Upper lobe of left lung (tissue), 6 donors: ENCODE results near the gene DLD. TPM values are rescaled to one million over a fixed set of nuclear protein-coding genes. Genes with fewer than 3 reads are reported as not detected.

Source experiments
- ATAC-seq, 2 donors: fragments of 200-7000 bp; cut with Tn5 transposase; one replicate each; pipeline ENCODE4 v1.9.1; 2022; ENCODE audit warnings: mild to moderate bottlenecking in 2 of 2, moderate library complexity in 2 of 2; ENCODE audit not compliant: low FRiP score in 2 of 2
- DNase-seq, 2 donors: peaks; one replicate each; pipeline ENCODE4 v3.0.0-alpha.2; 2019 to 2020
- H3K27ac ChIP-seq, 4 donors: fragments of 200-600 bp; sonication (generic); one replicate each; pipeline ENCODE4 v1.5.1; 2016 to 2019
- H3K27me3 ChIP-seq, 4 donors: fragments of 200-600 bp; sonication (generic); one replicate each; pipeline ENCODE4 v1.5.1; 2017 to 2019
- H3K36me3 ChIP-seq, 4 donors: fragments of 200-600 bp; sonication (generic); one replicate each; pipeline ENCODE4 v1.5.1; 2016 to 2019
- H3K4me1 ChIP-seq, 4 donors: fragments of 200-600 bp; sonication (generic); one replicate each; pipeline ENCODE4 v1.5.1; 2018 to 2019
- H3K4me3 ChIP-seq, 4 donors: fragments of 200-600 bp; sonication (generic); one replicate each; pipeline ENCODE4 v1.5.1; 2017 to 2019; ENCODE audit warnings: mild to moderate bottlenecking in 2 of 4, moderate library complexity in 1 of 4
- H3K9me3 ChIP-seq, 4 donors: fragments of 200-600 bp; sonication (generic); one replicate each; pipeline ENCODE4 v1.5.1; 2018 to 2019
- EP300 ChIP-seq, 4 donors: sonication (generic); formaldehyde crosslinking; IDR thresholded peaks; one replicate each; pipeline ENCODE4 v1.5.1; 2017; ENCODE audit warnings: antibody characterized with exemption in 4 of 4, control low read depth in 2 of 4
- POLR2A ChIP-seq, 4 donors: fragments of 450-650 bp; IDR thresholded peaks; one replicate each; pipeline ENCODE4 v1.5.1; 2016 to 2017; ENCODE audit warnings: antibody characterized with exemption in 4 of 4, mild to moderate bottlenecking in 2 of 4
- POLR2AphosphoS5 ChIP-seq, 2 donors: sonication (generic); formaldehyde crosslinking; IDR thresholded peaks; one replicate each; pipeline ENCODE4 v1.5.1; 2017; ENCODE audit warnings: antibody characterized with exemption in 2 of 2
- WGBS, 2 donors: methylation state at CpG; one replicate each; pipeline ENCODE4 v1.1.5; 2017 to 2018; 5-methylcytosine and 5-hydroxymethylcytosine counted together
- total RNA-seq, 6 donors: library from RNA; depleted of rRNA in 4 of 6; stranded (reverse); fragments of >200 nt in 4 of 6; gene quantifications; one replicate each; pipeline versions ENCODE4 v1.1.0 to v1.2.1, GENCODE V29; 2016 to 2021
- TF ChIP-seq, protein P1 (sequence below), 6 experiments: fragments of 450-650 bp in 4 of 6; fragments of 200-600 bp in 2 of 6; sonication (generic) in 2 of 6; IDR thresholded peaks; one replicate each; pipeline ENCODE4 v1.5.1; 2016 to 2019; ENCODE audit warnings: antibody characterized with exemption in 6 of 6
- donor health status: DM: no; HTN: no; CAD: no; lungs with moderate emphysema.
- donor health status: DM: no; HTN: yes; CAD: no; lungs with severe emphysema.

DLD gene
- total RNA-seq, 6 donors from 2014 or later = 21.3 to 62.9 (median 52.9) TPM

- Histone ChIP-seq H3K9me3 (no peaks in the 10 kb centered on the region), H3K4me1 (peaks cover 0 to 6% (median 4%) of the 10 kb centered on the region in 4 donors), H3K36me3 (peaks cover 0 to 33% (median 1%) of the 10 kb centered on the region in 4 donors), H3K27me3 (no peaks in the 10 kb centered on the region), H3K27ac (peak overlapping the region in 3 of 4 donors; percentile 9 to 64 (median 44)), H3K4me3 (no peak overlapping the region)
- TF ChIP-seq, protein P1, sequence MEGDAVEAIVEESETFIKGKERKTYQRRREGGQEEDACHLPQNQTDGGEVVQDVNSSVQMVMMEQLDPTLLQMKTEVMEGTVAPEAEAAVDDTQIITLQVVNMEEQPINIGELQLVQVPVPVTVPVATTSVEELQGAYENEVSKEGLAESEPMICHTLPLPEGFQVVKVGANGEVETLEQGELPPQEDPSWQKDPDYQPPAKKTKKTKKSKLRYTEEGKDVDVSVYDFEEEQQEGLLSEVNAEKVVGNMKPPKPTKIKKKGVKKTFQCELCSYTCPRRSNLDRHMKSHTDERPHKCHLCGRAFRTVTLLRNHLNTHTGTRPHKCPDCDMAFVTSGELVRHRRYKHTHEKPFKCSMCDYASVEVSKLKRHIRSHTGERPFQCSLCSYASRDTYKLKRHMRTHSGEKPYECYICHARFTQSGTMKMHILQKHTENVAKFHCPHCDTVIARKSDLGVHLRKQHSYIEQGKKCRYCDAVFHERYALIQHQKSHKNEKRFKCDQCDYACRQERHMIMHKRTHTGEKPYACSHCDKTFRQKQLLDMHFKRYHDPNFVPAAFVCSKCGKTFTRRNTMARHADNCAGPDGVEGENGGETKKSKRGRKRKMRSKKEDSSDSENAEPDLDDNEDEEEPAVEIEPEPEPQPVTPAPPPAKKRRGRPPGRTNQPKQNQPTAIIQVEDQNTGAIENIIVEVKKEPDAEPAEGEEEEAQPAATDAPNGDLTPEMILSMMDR (IDR thresholded peaks at IDR 0.05) = no peak
- TF ChIP-seq POLR2AphosphoS5 (IDR thresholded peaks at IDR 0.05) (peak in 1 of 2 donors; percentile 42), POLR2A (IDR thresholded peaks at IDR 0.05) (no peak), EP300 (IDR thresholded peaks at IDR 0.05) (no peak)
- 66 to 81% methylated on average over 12 to 14 of the region's 14 CpGs for WGBS, 2 donors
- DNase-seq (peak in 1 of 2 donors; percentile 20), ATAC-seq (peak; percentile 40 to 85)
Observed at GRCh38 chr7:107958764-107959526, 68.0 kb downstream of the DLD start.

- H3K27ac ChIP-seq = no peak overlapping the region
- H3K4me3 ChIP-seq = no peak overlapping the region
- H3K27me3 ChIP-seq = no peaks in the 10 kb centered on the region
- TF ChIP-seq POLR2AphosphoS5 (IDR thresholded peaks at IDR 0.05) (no peak), EP300 (IDR thresholded peaks at IDR 0.05) (no peak), POLR2A (IDR thresholded peaks at IDR 0.05) (no peak)
- TF ChIP-seq, protein P1 (IDR thresholded peaks at IDR 0.05) = no peak
- 89% methylated on average over 10 of the region's 10 CpGs for WGBS, 2 donors
- H3K9me3 ChIP-seq = no peaks in the 10 kb centered on the region
- peaks cover 0 to 33% (median 3%) of the 10 kb centered on the region in 4 donors for H3K36me3 ChIP-seq
- DNase-seq = peak in 1 of 2 donors; percentile 44
- no peak for ATAC-seq
- H3K4me1 ChIP-seq = peaks cover 0 to 6% (median 4%) of the 10 kb centered on the region in 4 donors
Observed at GRCh38 chr7:107959527-107959898, 68.5 kb downstream of the DLD start.

GRCh38 chr7:107960272-107960671 is 69.3 kb downstream of the DLD start:
- no peak overlapping the region for H3K4me3 ChIP-seq
- ATAC-seq = no peak
- peaks cover 0 to 6% (median 4%) of the 10 kb centered on the region in 4 donors for H3K4me1 ChIP-seq
- no peaks in the 10 kb centered on the region for H3K27me3 ChIP-seq
- peaks cover 0 to 31% (median 3%) of the 10 kb centered on the region in 4 donors for H3K36me3 ChIP-seq
- TF ChIP-seq, protein P1 (IDR thresholded peaks at IDR 0.05) = no peak
- TF ChIP-seq EP300 (IDR thresholded peaks at IDR 0.05) = no peak
- TF ChIP-seq POLR2AphosphoS5 (IDR thresholded peaks at IDR 0.05) = no peak
- no peak for TF ChIP-seq POLR2A (IDR thresholded peaks at IDR 0.05)
- H3K27ac ChIP-seq = peak overlapping the region in 2 of 4 donors; percentile 3 to 32
- H3K9me3 ChIP-seq = no peaks in the 10 kb centered on the region
- no peak for DNase-seq
- WGBS, 2 donors = 74 to 95% methylated on average over 5 of the region's 5 CpGs

- DNase-seq = no peak
- no peaks in the 10 kb centered on the region for H3K27me3 ChIP-seq
- 78 to 79% methylated on average over 9 of the region's 9 CpGs for WGBS, 2 donors
- no peak overlapping the region for H3K4me3 ChIP-seq
- ATAC-seq = no peak
- H3K36me3 ChIP-seq = peaks cover 0 to 22% (median 3%) of the 10 kb centered on the region in 4 donors
- H3K27ac ChIP-seq = peak overlapping the region in 2 of 4 donors; percentile 32 to 45
- peaks cover 0 to 6% (median 4%) of the 10 kb centered on the region in 4 donors for H3K4me1 ChIP-seq
- no peaks in the 10 kb centered on the region for H3K9me3 ChIP-seq
- TF ChIP-seq, protein P1 (IDR thresholded peaks at IDR 0.05) = no peak
- TF ChIP-seq POLR2AphosphoS5 (IDR thresholded peaks at IDR 0.05) (peak in 1 of 2 donors; percentile 21), EP300 (IDR thresholded peaks at IDR 0.05) (peak in 1 of 4 donors; percentile 9)
Observed at GRCh38 chr7:107961405-107961804, 70.4 kb downstream of the DLD start.
